GM18909 (cell line): Measurements from ENCODE around the gene TMEM178B.
"Not testable (repeated sequence)": the region's sequence is repeated elsewhere in the genome, so short reads cannot be mapped to it uniquely, and the experiment has no call there.

Experiments used
- ATAC-seq: cut with Tn5 transposase; IDR thresholded peaks from one replicate; pipeline ENCODE4 v1.9.1; 2021; ENCODE audit warnings: mild to moderate bottlenecking; ENCODE audit not compliant: unreplicated experiment, poor library complexity

Gene TMEM178B

GRCh38 chr7:141177120-141177519 lies 103.3 kb downstream of the TMEM178B start:
- ATAC-seq = not testable (repeated sequence)

DNA sequence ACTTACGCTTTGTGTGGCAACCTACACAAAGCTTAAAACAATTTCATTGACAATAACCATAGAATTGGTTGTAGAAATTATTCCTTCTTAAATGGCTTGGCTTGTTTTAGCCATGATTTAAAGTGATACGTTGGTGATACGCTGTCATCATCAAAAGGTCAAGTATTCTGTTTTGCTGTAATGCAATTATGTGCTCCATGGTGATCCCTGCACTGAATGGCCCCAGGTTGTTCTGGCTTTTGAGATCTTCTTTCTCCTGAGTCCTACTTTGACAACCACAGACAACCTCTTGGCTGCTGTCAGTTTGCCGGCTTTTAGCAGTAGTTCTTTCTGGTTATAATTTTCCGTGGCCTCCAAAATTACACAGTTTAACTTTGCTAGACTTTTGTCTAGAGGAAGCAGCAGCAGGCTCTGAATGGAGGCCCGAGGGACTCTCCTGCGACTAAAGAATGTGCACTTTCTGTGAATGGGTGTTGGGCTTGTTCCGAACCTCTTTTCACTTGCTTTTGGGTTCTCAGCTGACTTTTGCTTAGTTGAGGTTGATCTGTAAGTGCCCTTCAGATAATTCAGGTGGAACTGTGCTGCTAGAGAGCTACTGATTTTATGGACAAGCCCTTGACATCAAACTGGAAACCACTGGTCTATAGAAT lies 104.7 kb downstream of the TMEM178B start:
- no peak for ATAC-seq

DNA sequence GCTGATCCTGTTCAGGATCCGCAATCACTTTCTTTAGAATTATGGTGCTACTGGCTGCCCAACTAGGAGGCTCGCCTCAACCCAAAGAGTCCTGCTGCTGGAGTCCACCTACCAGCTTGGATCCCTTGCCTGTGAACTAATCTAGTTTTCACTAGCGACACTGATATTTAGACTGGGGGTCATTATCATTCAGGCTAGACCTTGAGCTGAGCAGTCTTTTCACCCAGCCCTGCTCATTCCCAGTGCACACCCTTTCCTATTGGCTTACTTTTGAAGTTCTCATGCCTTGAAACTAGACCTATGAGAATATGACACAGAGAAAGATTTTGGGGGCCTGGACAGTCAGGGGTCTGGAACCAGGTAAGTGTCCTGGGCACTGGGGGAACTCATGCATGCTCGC lies 107.9 kb downstream of the TMEM178B start:
- ATAC-seq = no peak

DNA sequence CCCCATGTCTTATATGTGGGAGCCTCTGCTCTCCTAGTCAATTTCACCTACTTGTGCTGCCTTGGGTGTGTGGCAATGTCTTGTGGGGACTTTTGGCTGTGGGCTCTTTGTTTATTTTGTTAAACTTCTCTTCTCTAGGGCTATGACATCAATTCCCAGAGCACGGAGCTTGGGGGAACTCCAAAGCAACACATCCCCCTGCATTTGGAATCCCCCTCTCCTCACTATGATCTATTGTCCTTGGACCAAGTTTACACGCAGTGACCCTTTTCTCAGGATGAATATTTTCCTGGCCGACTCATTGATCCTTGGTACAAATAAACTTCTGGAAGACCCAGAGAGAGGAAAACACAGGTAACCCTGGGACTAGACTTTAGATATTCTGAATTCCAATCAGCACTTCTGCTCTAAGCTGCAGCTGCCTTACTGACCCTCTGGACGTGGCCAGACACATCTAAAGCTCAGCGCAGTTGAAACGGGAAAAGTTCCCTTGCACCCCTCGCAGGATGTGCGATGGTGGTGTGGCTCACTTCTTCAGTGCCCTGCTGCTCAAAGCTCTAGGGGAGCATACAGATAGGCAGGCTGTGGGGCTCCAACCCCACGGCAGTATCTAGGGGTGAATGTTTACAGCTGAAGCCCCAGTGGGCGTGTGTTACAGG lies 110.8 kb downstream of the TMEM178B start:
- no peak for ATAC-seq

- no peak for ATAC-seq
Measured at GRCh38 chr7:141185369-141185967, 111.6 kb downstream of the TMEM178B start.

- ATAC-seq = no peak
Measured at GRCh38 chr7:141189231-141189630, 115.4 kb downstream of the TMEM178B start.

DNA sequence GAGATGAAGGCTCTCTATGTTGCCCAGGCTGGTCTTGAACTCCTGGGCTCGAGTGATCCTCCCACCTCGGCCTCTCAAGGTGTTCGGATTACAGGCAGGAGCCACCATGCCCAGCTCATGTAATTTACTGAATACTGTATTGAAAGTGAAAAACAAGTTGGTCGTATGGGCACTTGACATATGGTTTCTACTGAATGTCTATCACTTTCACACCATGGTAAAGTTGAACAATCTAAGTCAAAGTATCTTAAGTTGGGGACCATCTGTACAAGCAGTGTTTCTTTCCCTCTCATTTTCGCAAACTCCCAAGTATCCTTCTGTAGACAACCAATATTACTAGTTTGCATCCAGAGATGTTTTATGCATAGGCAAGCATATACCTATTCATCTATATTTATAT lies 116.6 kb downstream of the TMEM178B start:
- no peak for ATAC-seq

GRCh38 chr7:141191277-141191676 lies 117.4 kb downstream of the TMEM178B start:
- no peak for ATAC-seq

DNA sequence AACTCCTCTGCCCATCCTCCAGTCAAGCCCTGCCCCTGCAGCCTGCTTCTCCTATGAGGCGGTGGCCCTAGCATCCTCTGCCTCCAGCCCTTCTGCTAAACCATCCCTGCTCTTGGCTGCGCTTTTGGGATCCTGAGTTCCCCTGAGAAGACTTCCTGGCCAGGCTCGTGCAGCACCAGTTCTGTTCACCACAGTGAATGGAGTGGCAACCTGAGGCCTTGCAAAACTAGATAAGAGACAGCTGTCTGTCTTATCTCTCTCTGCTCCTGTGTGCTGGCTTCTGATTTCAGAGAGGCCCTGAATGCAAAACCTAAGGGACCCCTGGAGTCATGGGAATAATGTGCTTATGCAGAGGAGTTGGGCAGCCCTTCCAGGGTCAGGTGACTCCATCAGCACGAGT lies 119.2 kb downstream of the TMEM178B start:
- no peak for ATAC-seq

GRCh38 chr7:141195722-141196121 lies 121.9 kb downstream of the TMEM178B start:
- not testable (repeated sequence) for ATAC-seq

- no peak for ATAC-seq
Measured at GRCh38 chr7:141198194-141198958, 124.5 kb downstream of the TMEM178B start.

DNA sequence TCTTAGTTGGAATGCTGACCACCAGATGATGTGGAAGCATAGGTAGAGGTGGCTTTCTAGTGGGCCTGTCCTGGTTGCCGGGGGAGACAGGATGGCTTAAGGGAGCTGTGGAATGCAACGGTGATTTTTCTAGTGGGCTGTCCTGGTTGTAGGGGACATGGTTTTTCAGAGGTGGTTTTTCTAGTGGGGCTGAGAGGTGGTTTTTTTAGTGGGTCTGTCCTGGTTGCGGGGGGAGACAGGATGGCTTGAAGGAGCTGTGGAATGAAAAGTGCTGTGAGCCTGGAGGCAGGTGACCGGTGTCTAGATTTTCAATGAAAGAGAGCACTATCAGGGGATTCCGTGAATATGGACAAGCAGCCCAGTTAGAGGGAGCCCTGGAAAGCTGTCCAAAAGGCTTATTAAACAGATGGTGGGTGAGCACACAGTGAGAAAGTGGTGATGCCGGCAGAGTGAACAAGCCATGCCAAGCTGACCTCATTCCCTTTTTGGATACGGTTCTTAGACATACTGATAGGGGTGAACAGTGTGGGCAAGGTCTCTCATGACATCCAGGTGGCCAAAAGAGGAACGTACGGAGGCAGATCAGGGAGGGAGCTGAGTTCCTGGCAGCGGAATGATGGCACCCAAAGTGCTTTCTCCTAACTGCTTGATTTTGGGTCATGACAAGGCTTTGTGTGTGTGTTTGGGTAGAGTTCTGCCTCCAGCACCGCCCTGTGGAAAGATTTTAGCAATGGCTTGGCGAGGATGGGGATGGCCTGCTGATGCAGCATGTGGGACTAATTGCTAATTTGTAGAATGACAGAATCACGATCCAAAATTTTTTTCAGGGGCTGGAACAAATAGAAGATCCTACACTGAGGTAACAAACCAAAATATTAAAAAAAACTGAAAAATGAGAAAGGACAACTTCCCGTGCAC lies 126.6 kb downstream of the TMEM178B start:
- no peak for ATAC-seq

DNA sequence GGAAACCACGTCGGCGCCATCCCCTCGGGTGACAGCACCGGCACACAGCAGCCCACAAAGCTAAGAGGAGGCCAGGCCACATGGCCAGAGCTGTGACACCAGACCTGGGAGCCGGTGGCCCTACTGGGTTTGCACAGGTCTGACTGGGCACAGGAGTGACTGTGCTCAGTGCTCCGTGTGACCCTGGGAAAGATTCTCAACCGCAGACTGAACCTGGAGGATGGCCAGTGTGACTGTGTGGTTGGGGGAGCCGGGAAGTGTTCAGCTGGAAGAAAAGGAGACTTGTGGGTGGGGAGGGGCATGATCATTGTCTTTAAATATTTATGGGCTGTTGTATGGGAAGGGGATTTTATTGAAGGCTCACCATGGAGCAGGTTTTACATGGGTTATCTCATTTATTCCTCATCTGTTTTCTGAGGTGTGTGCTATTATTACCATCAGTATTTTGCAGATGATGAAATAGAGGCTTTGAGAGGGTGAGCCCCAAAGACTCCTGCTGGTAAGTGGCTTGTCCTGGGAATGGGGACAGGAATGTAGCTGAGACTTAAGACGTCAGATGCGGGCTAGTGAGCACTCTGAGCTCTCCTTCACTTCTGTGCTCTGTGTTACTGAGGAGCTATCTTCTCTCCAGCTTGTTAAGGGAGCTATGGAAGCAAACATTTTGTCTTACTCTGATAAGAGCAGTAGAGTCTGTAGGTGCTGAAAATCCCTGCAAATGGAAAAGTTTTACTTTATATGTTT lies 127.5 kb downstream of the TMEM178B start:
- no peak for ATAC-seq

DNA sequence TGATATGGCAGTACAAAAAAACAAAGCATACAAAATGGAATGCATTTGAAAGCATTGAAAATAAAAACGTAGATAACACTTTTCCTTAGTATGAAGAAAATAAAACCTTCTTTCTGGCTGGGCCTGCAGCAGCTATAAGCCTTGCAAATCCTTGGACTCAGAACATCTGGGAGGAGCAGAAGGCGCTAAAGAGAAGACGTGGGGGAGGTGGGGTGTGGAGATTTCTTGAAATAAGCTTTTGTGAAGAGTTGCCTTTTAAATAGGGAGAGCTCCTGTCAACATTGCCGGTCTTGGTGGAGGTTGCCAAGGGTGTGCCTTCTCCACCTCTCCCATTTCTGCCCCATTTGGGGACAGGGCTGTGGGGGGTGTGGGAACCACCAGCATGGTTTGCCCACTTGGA lies 128.7 kb downstream of the TMEM178B start:
- no peak for ATAC-seq

DNA sequence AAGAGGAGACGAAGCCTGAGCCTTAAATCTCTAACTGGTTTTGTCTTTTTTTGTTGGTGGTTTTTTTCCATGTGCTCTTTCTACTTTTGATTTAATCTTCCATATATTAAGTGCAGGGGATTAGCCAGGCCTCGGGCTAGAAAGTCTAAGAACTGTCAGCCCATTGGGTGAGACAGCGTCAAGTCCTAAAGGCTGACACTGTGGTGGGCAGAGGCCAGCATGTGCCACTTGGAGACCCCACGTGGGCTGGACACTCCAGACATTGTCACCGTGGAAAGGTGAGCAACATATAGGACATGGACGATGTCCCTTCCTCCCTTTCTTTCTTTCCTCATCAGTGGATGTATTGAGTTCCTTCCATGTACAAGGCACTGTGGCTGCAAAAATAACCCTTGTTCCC lies 129.3 kb downstream of the TMEM178B start:
- ATAC-seq = no peak

DNA sequence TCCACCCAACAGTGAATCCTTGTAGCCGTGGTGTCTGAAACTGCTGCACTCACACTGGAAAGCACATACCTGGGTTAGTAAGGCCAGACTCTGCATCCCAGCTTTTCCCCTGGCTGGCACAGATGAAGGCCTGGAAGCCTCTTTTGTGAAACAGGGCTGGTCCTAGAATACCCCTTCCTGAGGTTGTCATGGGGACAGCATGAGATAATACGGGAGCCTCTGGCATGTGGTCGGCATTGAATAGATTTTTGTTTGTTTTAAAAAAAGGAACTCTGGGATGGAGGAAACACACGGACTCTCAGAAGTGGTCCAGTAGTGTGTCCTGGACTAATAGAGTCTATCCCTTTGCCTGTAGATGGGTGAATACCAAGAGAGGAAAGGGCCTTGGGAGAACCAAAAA lies 129.7 kb downstream of the TMEM178B start:
- ATAC-seq = no peak

- no peak for ATAC-seq
Measured at GRCh38 chr7:141207661-141208060, 133.8 kb downstream of the TMEM178B start.

DNA sequence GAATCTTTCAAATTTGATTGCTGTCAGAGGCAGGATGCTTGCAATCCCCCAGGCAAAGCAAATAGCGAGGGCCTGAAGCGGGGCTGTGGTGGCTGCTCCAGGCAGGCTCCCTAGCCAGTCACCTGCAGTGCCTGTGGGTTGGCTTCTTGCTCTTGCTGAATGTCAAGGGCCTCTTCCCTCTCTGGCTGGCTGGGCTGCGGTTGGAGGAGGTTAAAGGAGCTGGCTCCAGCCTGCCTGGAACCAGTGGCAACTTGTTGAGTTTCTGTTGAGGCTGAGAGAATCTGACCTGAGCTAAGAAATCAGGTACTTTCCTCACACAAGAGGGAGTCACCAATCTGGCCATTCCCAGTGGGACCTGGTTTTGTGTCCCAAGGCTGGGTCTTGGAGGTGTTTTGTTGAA lies 134.7 kb downstream of the TMEM178B start:
- ATAC-seq = no peak

DNA sequence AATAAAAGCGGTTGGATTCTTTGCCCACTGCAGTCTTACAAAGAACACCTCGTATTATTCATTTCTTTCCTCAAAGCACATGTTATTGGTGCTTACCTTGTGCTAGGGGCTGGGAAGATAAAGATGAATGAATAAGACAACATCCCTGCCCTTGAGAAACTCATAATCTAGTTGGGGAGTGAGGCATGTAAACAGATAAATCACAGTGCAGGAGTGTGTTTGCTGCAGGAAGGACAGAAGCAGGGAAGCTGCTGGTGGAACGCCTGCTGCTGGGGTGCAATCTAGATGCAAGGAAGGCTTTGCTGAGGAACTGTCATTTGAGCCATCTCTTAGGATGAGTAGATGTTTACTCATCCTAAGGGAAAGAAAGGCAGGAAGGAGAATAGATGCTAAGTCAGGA lies 135.6 kb downstream of the TMEM178B start:
- ATAC-seq = no peak
